Measurements from ENCODE around the gene MTHFD1L.

MTHFD1L gene

GRCh38 chr6:150937132-150937906, 71.8 kb downstream of the MTHFD1L start:
- no peak for DNase-seq

GRCh38 chr6:150939399-150939798, 73.9 kb downstream of the MTHFD1L start:
- DNase-seq: no peak

- DNase-seq: no peak
Measured at GRCh38 chr6:150940941-150941340, 75.4 kb downstream of the MTHFD1L start.

- no peak for DNase-seq
Measured at GRCh38 chr6:150949526-150949925, 84.0 kb downstream of the MTHFD1L start.

GRCh38 chr6:150953851-150954250, 88.3 kb downstream of the MTHFD1L start:
- no peak for DNase-seq

- DNase-seq: no peak
Measured at GRCh38 chr6:150959166-150959565, 93.7 kb downstream of the MTHFD1L start.

- DNase-seq: no peak
Measured at GRCh38 chr6:150962436-150962835, 96.9 kb downstream of the MTHFD1L start.

- DNase-seq: no peak
Measured at GRCh38 chr6:150964765-150965164, 99.3 kb downstream of the MTHFD1L start.

- no peak for DNase-seq
Measured at GRCh38 chr6:150966786-150967185, 101.3 kb downstream of the MTHFD1L start.

GRCh38 chr6:150967381-150967780, 101.9 kb downstream of the MTHFD1L start:
- no peak for DNase-seq

GRCh38 chr6:150967910-150968309, 102.4 kb downstream of the MTHFD1L start:
- no peak for DNase-seq

- DNase-seq: no peak
Measured at GRCh38 chr6:150969901-150970300, 104.4 kb downstream of the MTHFD1L start.

- no peak for DNase-seq
Measured at GRCh38 chr6:150971219-150971618, 105.7 kb downstream of the MTHFD1L start.

GRCh38 chr6:150975136-150975535, 109.6 kb downstream of the MTHFD1L start:
- no peak for DNase-seq

- no peak for DNase-seq
Measured at GRCh38 chr6:150977281-150977680, 111.8 kb downstream of the MTHFD1L start.

- no peak for DNase-seq
Measured at GRCh38 chr6:150978624-150979023, 113.1 kb downstream of the MTHFD1L start.

- no peak for DNase-seq
Measured at GRCh38 chr6:150979826-150980350, 114.4 kb downstream of the MTHFD1L start.

GRCh38 chr6:150981095-150981494, 115.6 kb downstream of the MTHFD1L start:
- no peak for DNase-seq

- no peak for DNase-seq
Measured at GRCh38 chr6:150981669-150982068, 116.2 kb downstream of the MTHFD1L start.

GRCh38 chr6:150987371-150987828, 121.9 kb downstream of the MTHFD1L start:
- no peak for DNase-seq

GRCh38 chr6:150987855-150988464, 122.5 kb downstream of the MTHFD1L start:
- DNase-seq: no peak

- no peak for DNase-seq
Measured at GRCh38 chr6:150991487-150991886, 126.0 kb downstream of the MTHFD1L start.

- DNase-seq: no peak
Measured at GRCh38 chr6:150992262-150992661, 126.8 kb downstream of the MTHFD1L start.

- no peak for DNase-seq
Measured at GRCh38 chr6:150992703-150993102, 127.2 kb downstream of the MTHFD1L start.

All from NCI-H2107 (cell line).